Mesenteric fat pad (tissue), 1 donor: ENCODE data around the gene TMTC2. TPM values are rescaled to one million over a fixed set of nuclear protein-coding genes. Genes with fewer than 3 reads are reported as not detected.

Experiments
- DNase-seq: peaks from one replicate; pipeline ENCODE4 v3.0.0-alpha.2; 2020; ENCODE audit warnings: low spot score
- total RNA-seq: library from RNA; stranded (reverse); fragmentation: NEBNext Ultra II Directional; extraction: Animal tissue kit (Norgen Biotek cat#: 25700); gene quantifications from one replicate; pipeline ENCODE4 v1.2.1, GENCODE V29; 2021
- donor health status: DM: yes; HTN: yes; CAD: no.

Gene TMTC2
- total RNA-seq, 1 donor from 2014 or later, result 7.0 TPM

DNA sequence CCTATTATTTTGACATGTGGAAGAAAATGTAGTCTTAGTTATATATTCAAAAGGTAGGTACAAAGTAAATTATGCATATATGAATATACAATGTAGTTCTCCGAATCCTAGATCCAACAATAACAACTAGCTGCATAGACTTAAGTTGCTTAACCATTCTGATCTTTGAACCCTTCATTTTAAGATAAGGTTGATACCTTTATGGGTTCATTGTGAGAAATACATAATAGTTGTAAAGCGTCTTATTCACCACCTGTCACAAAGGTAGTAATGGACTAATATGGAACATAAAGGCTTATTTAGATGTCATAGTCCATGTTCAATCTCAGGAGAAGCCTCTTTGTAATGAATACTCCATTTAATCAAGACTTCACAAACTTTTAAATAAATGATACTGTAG lies 263.6 kb downstream of the TMTC2 start:
- no peak for DNase-seq

DNA sequence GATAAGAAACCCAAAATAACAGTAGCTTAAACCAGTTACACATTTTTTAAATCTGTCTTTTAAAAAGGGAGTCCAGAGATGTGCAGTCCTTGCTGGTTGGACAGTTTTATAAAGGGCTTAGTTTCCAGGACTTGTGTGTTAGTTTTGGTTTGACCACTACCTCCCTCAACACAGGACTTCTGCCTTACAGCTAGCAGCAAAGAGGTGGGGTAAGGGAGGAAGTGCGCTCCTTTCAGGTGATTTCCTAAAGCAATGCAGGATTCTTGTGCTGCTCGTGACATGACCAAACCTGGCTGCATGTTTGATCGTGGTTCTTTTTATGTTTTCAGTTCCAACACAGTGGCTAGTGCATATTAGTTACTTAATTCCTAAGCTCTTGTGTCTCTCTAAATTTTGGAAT lies 266.2 kb downstream of the TMTC2 start:
- no peak for DNase-seq

DNA sequence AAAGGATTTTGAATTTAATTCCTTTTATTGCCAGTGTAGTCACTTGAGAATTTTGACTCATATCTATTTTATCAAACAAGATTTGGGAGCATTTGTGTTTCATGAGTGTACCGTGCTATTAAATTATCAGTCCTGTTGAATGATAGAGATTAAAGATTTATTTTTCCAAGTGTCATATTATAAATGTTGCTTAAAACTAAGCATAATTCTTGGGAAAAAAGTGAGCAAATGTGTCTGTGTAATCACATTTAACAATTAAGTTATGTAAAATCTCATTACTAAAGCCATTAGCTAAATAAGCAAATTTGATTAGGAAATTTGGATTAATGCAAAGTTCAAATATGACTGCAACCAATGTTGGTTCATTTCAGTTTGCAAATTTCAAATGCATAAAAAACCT lies 266.7 kb downstream of the TMTC2 start:
- DNase-seq, result no peak

DNA sequence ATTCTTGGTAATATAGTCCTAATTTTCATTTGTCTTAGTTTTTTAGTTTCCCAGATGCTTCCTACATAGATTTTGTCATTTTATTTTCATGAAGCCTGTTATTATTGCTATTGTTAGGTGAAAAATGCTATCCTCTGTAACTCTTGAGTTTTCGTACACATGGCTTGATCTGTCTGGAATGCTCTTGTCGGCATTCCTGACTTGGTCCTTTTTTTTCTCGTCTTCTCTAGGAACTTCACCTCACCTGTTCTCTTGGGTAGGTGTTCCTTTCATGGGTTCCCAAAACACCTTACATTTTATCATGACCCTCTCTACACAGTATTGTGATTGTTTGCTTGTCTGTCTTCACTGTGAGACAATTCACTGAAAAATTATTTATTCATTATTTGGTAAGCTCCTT lies 267.4 kb downstream of the TMTC2 start:
- DNase-seq, result no peak

- no peak for DNase-seq
Measured at GRCh38 chr12:82954572-82954971, 267.9 kb downstream of the TMTC2 start.

GRCh38 chr12:82955043-82955442 lies 268.3 kb downstream of the TMTC2 start:
- no peak for DNase-seq

DNA sequence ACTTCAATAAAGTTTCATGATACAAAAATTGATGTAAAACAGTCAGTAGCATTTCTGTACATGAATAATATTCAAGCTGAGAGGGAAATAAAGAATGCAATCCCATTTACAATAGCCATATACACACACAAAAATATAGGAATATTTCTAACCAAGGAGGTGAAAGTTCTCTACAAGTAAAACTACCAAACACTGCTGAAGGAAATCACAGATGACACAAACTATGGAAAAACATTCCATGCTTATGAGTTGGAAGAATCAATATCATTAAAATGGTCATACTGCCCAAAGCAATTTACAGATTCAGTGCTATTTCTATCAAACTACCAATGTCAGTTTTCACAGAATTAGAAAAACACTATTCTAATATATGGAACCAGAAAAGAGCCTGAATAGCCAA lies 272.3 kb downstream of the TMTC2 start:
- no peak for DNase-seq

- no peak for DNase-seq
Measured at GRCh38 chr12:82959821-82960220, 273.1 kb downstream of the TMTC2 start.

- no peak for DNase-seq
Measured at GRCh38 chr12:82961835-82962234, 275.1 kb downstream of the TMTC2 start.

DNA sequence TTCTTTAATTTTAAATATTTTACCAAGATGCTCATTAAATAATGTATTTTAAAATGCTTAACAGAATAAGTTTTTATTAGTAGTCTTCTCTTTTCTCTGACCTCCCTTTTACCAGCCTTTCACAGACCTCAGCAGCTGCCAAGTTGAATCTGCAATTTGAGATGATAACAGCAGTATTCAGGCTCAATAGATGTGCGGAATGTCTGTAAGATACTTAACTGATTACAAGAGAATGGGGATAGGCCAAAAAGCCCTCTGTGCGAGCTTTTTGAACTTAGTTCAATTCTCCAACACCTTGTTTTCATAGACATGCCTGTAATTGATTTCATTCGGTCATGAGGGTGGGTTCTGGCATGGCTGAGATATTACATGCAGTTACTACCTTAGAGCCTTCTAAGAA lies 277.2 kb downstream of the TMTC2 start:
- no peak for DNase-seq

DNA sequence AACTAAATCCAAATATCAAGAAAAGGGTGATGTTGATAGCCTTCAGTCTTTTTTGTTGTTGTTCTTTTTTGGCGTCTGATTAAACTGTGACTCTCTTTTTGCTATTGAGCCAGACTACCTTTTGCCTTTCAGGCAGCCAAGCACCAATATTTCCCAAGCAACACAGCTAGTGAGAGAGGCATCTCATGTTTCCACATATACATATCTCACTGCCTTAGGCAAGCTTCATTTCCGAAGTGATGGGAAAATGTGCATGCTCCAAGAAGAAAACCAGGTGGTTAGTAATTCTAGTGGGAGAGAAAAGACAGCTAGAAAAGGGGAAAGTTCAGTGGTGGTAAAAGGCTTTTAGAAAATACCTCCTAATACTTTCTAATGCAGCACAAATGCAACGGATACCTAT lies 277.7 kb downstream of the TMTC2 start:
- DNase-seq, result no peak

DNA sequence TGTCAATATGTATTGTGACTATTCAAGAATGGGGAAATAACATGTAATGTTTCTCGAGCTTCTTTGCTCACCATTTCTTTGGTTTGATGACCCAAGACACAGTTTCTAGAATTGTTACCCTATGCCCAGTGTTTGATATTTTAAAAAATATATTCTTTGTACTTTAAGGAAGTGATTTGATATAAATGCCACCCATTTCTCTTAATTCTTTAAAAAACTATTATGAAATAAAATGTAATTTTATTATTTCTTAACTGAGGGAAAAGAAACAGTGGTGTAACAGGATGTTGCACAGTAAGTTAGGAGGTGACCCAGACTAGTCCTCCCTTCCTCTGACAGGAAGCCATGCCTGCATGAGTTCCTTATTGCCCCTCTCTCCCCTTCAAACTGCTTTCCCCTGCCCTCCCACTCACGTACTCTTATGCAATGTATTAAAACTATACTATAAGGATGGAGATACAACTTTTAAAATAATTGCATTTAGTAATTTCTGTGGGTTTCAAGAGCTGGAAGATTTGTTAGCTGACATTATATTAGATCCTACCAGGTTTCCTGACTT lies 279.4 kb downstream of the TMTC2 start:
- DNase-seq, result no peak

GRCh38 chr12:82968631-82969367 lies 282.1 kb downstream of the TMTC2 start:
- DNase-seq, result no peak

DNA sequence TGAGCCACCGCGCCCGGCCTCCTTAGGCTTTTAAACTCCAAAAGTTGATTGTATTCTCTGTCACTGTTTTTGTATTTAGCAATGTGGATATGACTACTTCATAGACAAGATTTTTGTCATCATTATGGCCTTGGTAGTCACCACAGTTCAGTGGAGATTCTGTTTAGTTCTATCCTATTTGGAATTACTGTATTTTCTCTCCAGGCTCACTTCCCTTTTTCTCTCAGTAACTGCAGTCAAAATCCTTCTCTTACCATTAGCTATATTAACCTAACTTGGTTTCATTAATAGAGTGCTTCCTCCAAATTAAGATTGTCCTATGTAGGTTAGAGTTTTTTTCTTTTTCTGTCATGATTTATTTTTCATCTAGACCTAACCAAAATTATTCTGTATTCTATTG lies 283.9 kb downstream of the TMTC2 start:
- no peak for DNase-seq

- DNase-seq, result no peak
Measured at GRCh38 chr12:82971584-82971983, 284.9 kb downstream of the TMTC2 start.

- DNase-seq, result no peak
Measured at GRCh38 chr12:82972624-82973023, 285.9 kb downstream of the TMTC2 start.

- no peak for DNase-seq
Measured at GRCh38 chr12:82973592-82973991, 286.9 kb downstream of the TMTC2 start.

- DNase-seq, result no peak
Measured at GRCh38 chr12:82981150-82981549, 294.4 kb downstream of the TMTC2 start.

DNA sequence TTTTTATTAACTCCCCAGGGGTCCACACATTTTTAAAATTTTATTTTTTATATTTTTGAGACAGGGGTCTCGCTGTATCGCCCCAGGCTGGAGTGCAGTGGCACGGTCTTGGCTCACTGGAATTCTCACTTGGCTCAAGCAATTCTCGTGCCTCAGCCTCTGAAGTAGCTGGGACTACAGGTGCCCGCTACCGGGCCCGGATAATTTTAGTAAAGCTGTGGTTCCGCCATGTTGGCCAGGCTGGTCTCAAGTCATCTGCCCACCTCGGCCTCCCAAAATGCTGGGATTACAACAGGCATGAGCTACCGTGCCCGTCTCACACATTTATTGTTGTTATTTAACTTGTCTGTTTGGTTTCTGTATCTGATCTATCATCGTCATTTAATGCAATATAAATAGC lies 307.4 kb downstream of the TMTC2 start:
- DNase-seq, result no peak

DNA sequence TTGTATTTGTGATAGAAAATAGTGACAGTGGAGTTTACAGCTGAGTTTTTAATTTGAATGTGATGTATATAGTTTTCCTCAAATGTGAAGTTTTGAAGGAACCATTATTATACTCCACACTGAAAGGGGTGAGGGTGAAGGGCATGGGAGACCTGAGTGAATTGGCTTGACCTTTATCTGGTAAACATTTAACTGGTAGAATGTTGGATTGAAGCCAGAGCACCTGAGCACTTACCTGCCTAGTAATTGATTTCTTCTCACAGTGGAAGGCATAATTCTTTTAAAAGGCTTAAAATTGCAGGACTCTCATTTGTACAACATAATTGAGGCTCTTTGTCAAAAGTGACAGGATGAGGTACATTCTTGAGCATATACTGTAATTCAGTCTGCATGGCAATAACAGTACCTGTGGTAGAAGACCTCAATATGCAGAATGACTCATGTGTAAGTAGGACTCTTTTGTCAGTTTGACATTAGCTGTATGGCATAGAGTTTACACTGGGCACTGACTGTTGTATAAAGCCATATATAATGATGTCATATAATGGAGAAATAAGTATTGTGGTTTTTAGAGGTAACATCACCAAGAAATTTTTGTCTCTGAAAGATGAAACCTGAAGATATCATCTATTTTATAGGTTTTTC lies 309.6 kb downstream of the TMTC2 start:
- no peak for DNase-seq

DNA sequence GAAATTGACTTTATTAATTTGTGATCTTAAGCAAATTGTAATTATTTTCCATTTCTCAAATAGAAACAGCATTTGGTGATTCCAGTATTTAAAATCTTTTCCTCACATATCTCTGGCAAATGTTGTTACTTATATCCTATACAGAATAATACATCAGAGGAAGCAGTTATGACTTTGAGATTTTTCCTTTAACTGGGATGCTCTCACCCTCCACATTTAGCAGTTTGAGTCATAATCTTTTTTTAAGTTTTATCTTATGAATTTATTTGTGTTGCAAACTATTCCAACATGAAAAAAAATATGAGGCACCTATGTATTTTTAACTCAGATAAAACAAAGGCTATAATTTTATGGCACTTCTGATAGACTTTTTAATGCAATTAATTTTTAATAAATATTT lies 311.8 kb downstream of the TMTC2 start:
- no peak for DNase-seq

- no peak for DNase-seq
Measured at GRCh38 chr12:83003026-83003425, 316.3 kb downstream of the TMTC2 start.
